Measurements from ENCODE around the gene TUBA1C. TPM values are rescaled to one million over a fixed set of nuclear protein-coding genes. Genes with fewer than 3 reads are reported as not detected.

TUBA1C gene
- total and polyA plus RNA-seq, 2 of the 4 experiments (the other 2 are of a cell fraction) = 1,420 to 2,555 TPM

DNA sequence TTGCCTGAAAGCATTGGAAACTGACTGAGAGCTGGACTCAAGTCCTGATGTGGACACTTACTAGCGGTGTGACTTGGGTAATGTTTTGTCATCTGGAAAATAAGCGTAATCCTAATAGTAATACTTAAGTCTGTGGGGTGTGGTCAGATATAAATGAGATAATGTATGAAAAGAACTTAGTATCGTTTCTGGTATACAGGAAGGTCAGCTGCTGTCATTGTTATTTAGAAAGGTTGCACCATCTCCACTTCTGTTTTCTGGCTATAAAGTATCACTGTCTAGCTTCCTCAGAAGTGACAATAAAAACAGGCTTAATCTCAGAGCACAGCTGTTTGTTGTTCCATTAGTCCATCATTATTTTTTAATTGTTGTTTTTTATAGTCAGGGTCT is 34.1 kb upstream of the TUBA1C start:
- BruUV-seq (replicated peaks) = no TSS peak
- in situ Hi-C loops (cut with MboI; ENCODE audit: low sequenced_read_pairs) = loop anchor here (10.0 kb wide), 1 partner anchor 46 kb away; the partner anchor contains the start of gene TUBA1A

More for the DNA sequence above, 34.1 kb upstream of the TUBA1C start:
- no CpG with 5 or more reads among the region's 3 CpGs for WGBS, 2 experiments (ENCODE audit: extremely low coverage in 2 of 2, insufficient read length in 1 of 2)
- dilution Hi-C loops (cut with HindIII; ENCODE audit: low sequenced_read_pairs, unreplicated experiment) (no loop called here), intact Hi-C loops (cut with micrococcal nuclease) (no loop called here)
- peaks cover 7 to 22% of the 10 kb centered on the region in 2 experiments; a peak in 3 of 4 replicates for H3K79me1 ChIP-seq (ENCODE audit: low read depth in 1 of 2, low read length in 2 of 2)
- ChIA-PET POLR2A (ENCODE audit: unreplicated experiment) (no interaction called here), CTCF (interaction anchor here (0.6 kb wide), 1 partner anchor 33 kb away, joined by 3 read pairs; no protein-coding TSS in a partner anchor)
- H3K9ac ChIP-seq (ENCODE audit: low read depth, low read length) = no peak overlapping the region
- H4K91ac ChIP-seq (ENCODE audit: insufficient read depth, low read depth, low read length) = no peak overlapping the region
- peaks cover 16% of the 10 kb centered on the region for H3K4me1 ChIP-seq (ENCODE audit: control insufficient read depth, insufficient read depth, low read length)
- peaks cover 12% of the 10 kb centered on the region for H3K9me1 ChIP-seq (ENCODE audit: insufficient read depth, low read length)
- no peak overlapping the region for H2BK5ac ChIP-seq (ENCODE audit: low read depth, low read length, poor library complexity, severe bottlenecking)
- no peak overlapping the region for H2BK20ac ChIP-seq (ENCODE audit: low read depth, low read length)
- no peaks in the 10 kb centered on the region for H4K20me1 ChIP-seq (ENCODE audit: insufficient read depth, low read length)
- H3K27me3 ChIP-seq (ENCODE audit: control insufficient read depth, insufficient read depth, low read length) = no peaks in the 10 kb centered on the region
- H3K27ac ChIP-seq (ENCODE audit: insufficient read depth, low read length) = no peak overlapping the region
- H4K8ac ChIP-seq (ENCODE audit: low read depth in 2 of 2, low read length in 2 of 2) = no peak overlapping the region
- no peak overlapping the region for H2AK9ac ChIP-seq (replicated peaks; ENCODE audit: low read depth, low read length, poor library complexity)
- H2BK15ac ChIP-seq (ENCODE audit: low read depth, low read length) = no peak overlapping the region
- H3K56ac ChIP-seq (ENCODE audit: extremely low read depth, insufficient read depth, low read length) = no peak overlapping the region
- ATAC-seq (ENCODE audit: low read depth) (no peak), DNase-seq (no peak)
- H2AK5ac ChIP-seq (ENCODE audit: low read depth, low read length) = no peak overlapping the region
- no peaks in the 10 kb centered on the region for H3K9me3 ChIP-seq (ENCODE audit: control insufficient read depth, insufficient read depth, low read length)
- no peak overlapping the region for H3K14ac ChIP-seq (replicated peaks; ENCODE audit: low read depth, low read length)
- H2AFZ ChIP-seq (replicated peaks; ENCODE audit: low read length, poor library complexity) = no peak overlapping the region
- no peak overlapping the region for H2BK120ac ChIP-seq (ENCODE audit: low read depth, low read length)
- H3K4ac ChIP-seq (ENCODE audit: low read depth, low read length) = no peak overlapping the region
- no peak overlapping the region for H3K18ac ChIP-seq (ENCODE audit: low read depth, low read length)
- H4K5ac ChIP-seq (ENCODE audit: low read depth, low read length) = no peak overlapping the region
- TF ChIP-seq USF2 (IDR thresholded peaks at IDR 0.05; ENCODE audit: low read depth, low read length) (no peak), RFX5 (IDR thresholded peaks at IDR 0.05; ENCODE audit: low read depth, low read length) (no peak), CHD1 (IDR thresholded peaks at IDR 0.05; ENCODE audit: low read depth, low read length) (no peak), BHLHE40 (IDR thresholded peaks at IDR 0.05; ENCODE audit: low read depth, low read length) (no peak), MAZ (IDR thresholded peaks at IDR 0.05; ENCODE audit: borderline replicate concordance, low read depth, low read length) (no peak), CEBPB (IDR thresholded peaks at IDR 0.05; ENCODE audit: low read depth, low read length) (no peak), FOS (IDR thresholded peaks at IDR 0.05; ENCODE audit: low read depth, low read length) (no peak), RCOR1 (IDR thresholded peaks at IDR 0.05; ENCODE audit: insufficient replicate concordance, low read length) (no peak), RAD21 (IDR thresholded peaks at IDR 0.05; ENCODE audit: low read length) (no peak), POLR2A (IDR thresholded peaks at IDR 0.05; ENCODE audit: low read depth, low read length) (no peak), SMC3 (IDR thresholded peaks at IDR 0.05; ENCODE audit: low read depth, low read length) (no peak), MXI1 (IDR thresholded peaks at IDR 0.05; ENCODE audit: borderline replicate concordance, low read depth, low read length) (no peak), ELK1 (IDR thresholded peaks at IDR 0.05; ENCODE audit: borderline replicate concordance, low read depth, low read length) (no peak), MAFK (IDR thresholded peaks at IDR 0.05; ENCODE audit: low read depth, low read length) (no peak), NFE2L2 (IDR thresholded peaks at IDR 0.05; ENCODE audit: low read depth, low read length) (no peak)
- TF ChIP-seq, protein P1, sequence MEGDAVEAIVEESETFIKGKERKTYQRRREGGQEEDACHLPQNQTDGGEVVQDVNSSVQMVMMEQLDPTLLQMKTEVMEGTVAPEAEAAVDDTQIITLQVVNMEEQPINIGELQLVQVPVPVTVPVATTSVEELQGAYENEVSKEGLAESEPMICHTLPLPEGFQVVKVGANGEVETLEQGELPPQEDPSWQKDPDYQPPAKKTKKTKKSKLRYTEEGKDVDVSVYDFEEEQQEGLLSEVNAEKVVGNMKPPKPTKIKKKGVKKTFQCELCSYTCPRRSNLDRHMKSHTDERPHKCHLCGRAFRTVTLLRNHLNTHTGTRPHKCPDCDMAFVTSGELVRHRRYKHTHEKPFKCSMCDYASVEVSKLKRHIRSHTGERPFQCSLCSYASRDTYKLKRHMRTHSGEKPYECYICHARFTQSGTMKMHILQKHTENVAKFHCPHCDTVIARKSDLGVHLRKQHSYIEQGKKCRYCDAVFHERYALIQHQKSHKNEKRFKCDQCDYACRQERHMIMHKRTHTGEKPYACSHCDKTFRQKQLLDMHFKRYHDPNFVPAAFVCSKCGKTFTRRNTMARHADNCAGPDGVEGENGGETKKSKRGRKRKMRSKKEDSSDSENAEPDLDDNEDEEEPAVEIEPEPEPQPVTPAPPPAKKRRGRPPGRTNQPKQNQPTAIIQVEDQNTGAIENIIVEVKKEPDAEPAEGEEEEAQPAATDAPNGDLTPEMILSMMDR (conservative IDR thresholded peaks at IDR 0.05; ENCODE audit: low read depth, low read length) = no peak
- H3K4me2 ChIP-seq (ENCODE audit: low read depth, low read length) = no peak overlapping the region
- no peak overlapping the region for H3K4me3 ChIP-seq (ENCODE audit: insufficient read depth, low read depth, low read length)
- H3K36me3 ChIP-seq (ENCODE audit: control insufficient read depth, insufficient read depth, low read length) = no peaks in the 10 kb centered on the region
- H3K23ac ChIP-seq (ENCODE audit: low read depth, low read length) = no peak overlapping the region

Data from IMR-90 (cell line).